ENCODE measurements around the gene C19orf73. TPM values are rescaled to one million over a fixed set of nuclear protein-coding genes. Genes with fewer than 3 reads are reported as not detected.

C19orf73 gene
- total RNA-seq, 1 donor from 2014 or later = 0.94 TPM

DNA sequence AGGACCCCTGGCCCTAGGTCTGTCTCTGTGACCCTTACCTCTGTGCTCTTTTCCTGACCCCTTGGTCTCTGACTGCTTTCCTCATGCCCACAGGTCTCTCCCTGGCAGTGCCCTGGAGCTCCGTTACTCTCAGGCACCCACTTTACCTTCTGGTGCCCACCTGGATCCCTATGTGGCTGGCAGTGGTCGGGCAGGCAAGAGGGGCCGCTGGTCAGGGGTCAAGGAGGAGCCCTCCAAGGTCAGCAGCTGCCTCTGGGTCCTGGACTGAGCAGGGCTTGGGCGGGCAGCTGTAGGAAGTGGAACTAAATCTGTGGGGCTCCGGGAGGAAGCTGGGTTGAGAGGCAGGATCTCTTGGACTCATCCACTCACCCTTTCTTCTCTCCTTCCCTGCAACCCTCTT is 16.7 kb upstream of the C19orf73 start:
- Mint-ChIP-seq H3K36me3 (peaks cover 1% of the 10 kb centered on the region), H3K9me3 (no peaks in the 10 kb centered on the region), H3K27ac (no peak overlapping the region), H3K27me3 (ENCODE audit: low read depth) (no peaks in the 10 kb centered on the region), H3K4me1 (peaks cover 10% of the 10 kb centered on the region), H3K4me3 (no peak overlapping the region)
- TF ChIP-seq, protein P1, sequence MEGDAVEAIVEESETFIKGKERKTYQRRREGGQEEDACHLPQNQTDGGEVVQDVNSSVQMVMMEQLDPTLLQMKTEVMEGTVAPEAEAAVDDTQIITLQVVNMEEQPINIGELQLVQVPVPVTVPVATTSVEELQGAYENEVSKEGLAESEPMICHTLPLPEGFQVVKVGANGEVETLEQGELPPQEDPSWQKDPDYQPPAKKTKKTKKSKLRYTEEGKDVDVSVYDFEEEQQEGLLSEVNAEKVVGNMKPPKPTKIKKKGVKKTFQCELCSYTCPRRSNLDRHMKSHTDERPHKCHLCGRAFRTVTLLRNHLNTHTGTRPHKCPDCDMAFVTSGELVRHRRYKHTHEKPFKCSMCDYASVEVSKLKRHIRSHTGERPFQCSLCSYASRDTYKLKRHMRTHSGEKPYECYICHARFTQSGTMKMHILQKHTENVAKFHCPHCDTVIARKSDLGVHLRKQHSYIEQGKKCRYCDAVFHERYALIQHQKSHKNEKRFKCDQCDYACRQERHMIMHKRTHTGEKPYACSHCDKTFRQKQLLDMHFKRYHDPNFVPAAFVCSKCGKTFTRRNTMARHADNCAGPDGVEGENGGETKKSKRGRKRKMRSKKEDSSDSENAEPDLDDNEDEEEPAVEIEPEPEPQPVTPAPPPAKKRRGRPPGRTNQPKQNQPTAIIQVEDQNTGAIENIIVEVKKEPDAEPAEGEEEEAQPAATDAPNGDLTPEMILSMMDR (IDR thresholded peaks at IDR 0.05; ENCODE audit: unreplicated experiment) = no peak
- DNase-seq (ENCODE audit: low spot score in 2 of 2, unreplicated experiment in 2 of 2) = no peak

- H3K27ac Mint-ChIP-seq = no peak overlapping the region
- TF ChIP-seq, protein P1 (IDR thresholded peaks at IDR 0.05; ENCODE audit: unreplicated experiment) = no peak
- H3K36me3 Mint-ChIP-seq = peaks cover 1% of the 10 kb centered on the region
- DNase-seq (ENCODE audit: low spot score in 2 of 2, unreplicated experiment in 2 of 2) = no peak
- no peaks in the 10 kb centered on the region for H3K9me3 Mint-ChIP-seq
- peak overlapping the region; percentile 33 for H3K4me3 Mint-ChIP-seq
- peaks cover 11% of the 10 kb centered on the region for H3K4me1 Mint-ChIP-seq
- H3K27me3 Mint-ChIP-seq (ENCODE audit: low read depth) = no peaks in the 10 kb centered on the region
These were observed 14.9 kb upstream of the C19orf73 start for GRCh38 chr19:49133621-49134454.

- peaks cover 18% of the 10 kb centered on the region for H3K4me1 Mint-ChIP-seq
- no peaks in the 10 kb centered on the region for H3K9me3 Mint-ChIP-seq
- no peak overlapping the region for H3K27ac Mint-ChIP-seq
- H3K27me3 Mint-ChIP-seq (ENCODE audit: low read depth) = no peaks in the 10 kb centered on the region
- peak overlapping the region; percentile 33 for H3K4me3 Mint-ChIP-seq
- DNase-seq (ENCODE audit: low spot score in 2 of 2, unreplicated experiment in 2 of 2) = no peak
- TF ChIP-seq, protein P1 (IDR thresholded peaks at IDR 0.05; ENCODE audit: unreplicated experiment) = no peak
- H3K36me3 Mint-ChIP-seq = peaks cover 1% of the 10 kb centered on the region
These were observed 14.1 kb upstream of the C19orf73 start for GRCh38 chr19:49132974-49133609.

DNA sequence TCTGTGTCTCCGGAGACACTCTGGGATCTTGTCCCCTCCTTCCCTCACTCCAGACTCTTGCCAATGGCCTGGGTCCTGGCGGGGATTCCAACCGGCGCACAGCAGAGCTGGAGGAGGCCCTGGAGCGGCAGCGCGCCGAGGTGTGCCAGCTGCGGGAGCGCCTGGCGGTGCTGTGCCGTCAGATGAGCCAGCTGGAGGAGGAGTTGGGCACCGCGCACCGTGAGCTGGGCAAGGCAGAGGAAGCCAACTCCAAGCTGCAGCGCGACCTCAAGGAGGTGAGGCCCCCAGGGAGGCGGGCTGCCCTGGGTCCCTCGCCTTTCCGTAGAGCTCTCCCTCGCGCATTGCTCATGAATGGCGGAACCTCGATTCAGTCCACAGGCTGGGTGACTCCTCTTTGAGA is 11.4 kb upstream of the C19orf73 start:
- H3K27me3 Mint-ChIP-seq (ENCODE audit: low read depth) = peaks cover 4% of the 10 kb centered on the region
- TF ChIP-seq, protein P1 (IDR thresholded peaks at IDR 0.05; ENCODE audit: unreplicated experiment) = no peak
- no peaks in the 10 kb centered on the region for H3K9me3 Mint-ChIP-seq
- DNase-seq (ENCODE audit: low spot score in 2 of 2, unreplicated experiment in 2 of 2) = no peak
- H3K36me3 Mint-ChIP-seq = peaks cover 1% of the 10 kb centered on the region
- peaks cover 19% of the 10 kb centered on the region for H3K4me1 Mint-ChIP-seq
- no peak overlapping the region for H3K27ac Mint-ChIP-seq
- H3K4me3 Mint-ChIP-seq = no peak overlapping the region

DNA sequence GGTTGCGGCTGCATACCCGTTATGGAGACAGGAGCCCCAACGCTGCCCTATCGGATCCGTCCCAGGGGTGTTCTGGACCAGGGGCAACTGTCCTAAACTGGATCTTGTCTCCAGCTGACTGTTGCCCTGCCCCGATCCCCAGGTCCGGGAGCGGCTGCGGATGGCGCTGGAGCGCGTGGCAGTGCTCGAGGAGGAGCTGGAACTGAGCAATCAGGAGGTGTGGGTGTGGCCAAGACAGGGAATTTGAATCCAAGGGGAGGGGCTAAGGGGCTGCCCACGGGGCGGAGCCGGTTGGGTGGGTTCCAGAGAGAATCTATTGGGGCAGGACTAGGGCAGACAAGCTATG is 10.3 kb upstream of the C19orf73 start:
- H3K4me1 Mint-ChIP-seq = peaks cover 19% of the 10 kb centered on the region
- no peaks in the 10 kb centered on the region for H3K9me3 Mint-ChIP-seq
- TF ChIP-seq, protein P1 (IDR thresholded peaks at IDR 0.05; ENCODE audit: unreplicated experiment) = no peak
- no peaks in the 10 kb centered on the region for H3K36me3 Mint-ChIP-seq
- H3K4me3 Mint-ChIP-seq = no peak overlapping the region
- DNase-seq (ENCODE audit: low spot score in 2 of 2, unreplicated experiment in 2 of 2) = no peak
- peaks cover 8% of the 10 kb centered on the region for H3K27me3 Mint-ChIP-seq (ENCODE audit: low read depth)
- no peak overlapping the region for H3K27ac Mint-ChIP-seq

Data from mesothelial cell of epicardium (in vitro differentiated cells).